DMS79 treated with DMSO at 0.1 percent for 48 hours (cell line): ENCODE results near the gene DGCR6L.
A peak's percentile ranks its signal among the peaks of the same experiment; 100 is the strongest.
"Not testable (repeated sequence)": the region's sequence is repeated elsewhere in the genome, so short reads cannot be mapped to it uniquely, and the experiment has no call there.

Experiments
- DNase-seq: peaks from one replicate; lab custom pipeline; 2025; lab: John Stamatoyannopoulos, UW

The DGCR6L gene

DNA sequence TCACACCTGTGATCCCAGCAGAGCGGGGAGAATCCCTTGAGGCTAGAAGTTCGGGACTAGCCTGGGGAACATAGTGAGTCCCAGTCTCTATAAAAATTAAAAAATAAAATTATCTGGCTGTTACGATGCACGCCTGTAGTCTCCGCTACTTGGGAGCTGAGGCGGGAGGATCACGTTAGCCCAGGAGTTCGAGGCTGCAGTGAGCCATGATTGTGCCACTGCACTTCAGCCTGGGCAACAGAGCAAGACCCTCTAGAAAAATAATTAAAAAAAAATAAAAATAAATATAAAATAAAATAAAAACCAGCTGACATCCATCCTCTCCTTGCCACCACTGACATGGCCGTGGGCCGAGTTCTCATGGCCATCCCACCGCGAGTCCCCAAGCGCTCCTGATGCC is 44.0 kb downstream of the DGCR6L start:
- DNase-seq = no peak

DNA sequence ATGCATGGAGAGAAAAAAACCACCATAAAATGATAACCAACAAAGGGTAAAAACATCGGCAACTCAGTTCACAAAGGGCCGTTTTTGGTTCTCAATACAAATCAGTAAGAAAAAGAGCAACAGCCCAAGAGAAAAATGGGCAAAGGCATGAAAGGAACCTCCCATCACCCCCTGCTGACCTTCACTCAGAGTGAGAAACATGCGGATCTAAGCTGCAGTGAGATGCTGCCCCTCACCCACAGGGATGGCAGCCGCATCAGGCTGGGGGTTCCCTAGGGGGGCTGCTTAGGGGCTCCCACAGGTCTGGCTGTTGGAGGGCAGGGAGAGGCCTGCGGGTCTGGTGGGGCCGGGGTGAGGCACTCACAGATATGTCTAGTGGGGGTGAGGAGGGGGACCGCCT is 44.5 kb downstream of the DGCR6L start:
- not testable (repeated sequence) for DNase-seq

DNA sequence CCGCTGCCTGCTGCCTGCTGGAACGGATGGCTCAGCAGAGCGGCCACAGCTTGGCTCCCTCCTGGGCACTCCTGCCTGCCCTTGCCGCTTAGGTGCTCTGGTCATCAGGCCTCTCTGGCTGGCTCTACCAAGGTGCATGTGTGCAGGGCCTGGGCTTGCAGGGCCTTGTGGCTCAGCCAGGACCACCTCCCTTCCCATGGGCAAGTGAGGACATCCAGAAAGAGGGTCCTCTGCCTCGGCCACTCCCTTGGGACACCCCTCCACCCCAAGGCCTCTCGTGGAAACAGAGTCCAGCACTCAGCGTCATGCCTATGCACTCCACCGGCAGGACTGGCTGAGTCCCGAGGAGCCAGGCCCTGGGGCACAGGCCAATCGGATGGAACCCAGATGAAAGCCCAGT is 45.5 kb downstream of the DGCR6L start:
- not testable (repeated sequence) for DNase-seq

DNA sequence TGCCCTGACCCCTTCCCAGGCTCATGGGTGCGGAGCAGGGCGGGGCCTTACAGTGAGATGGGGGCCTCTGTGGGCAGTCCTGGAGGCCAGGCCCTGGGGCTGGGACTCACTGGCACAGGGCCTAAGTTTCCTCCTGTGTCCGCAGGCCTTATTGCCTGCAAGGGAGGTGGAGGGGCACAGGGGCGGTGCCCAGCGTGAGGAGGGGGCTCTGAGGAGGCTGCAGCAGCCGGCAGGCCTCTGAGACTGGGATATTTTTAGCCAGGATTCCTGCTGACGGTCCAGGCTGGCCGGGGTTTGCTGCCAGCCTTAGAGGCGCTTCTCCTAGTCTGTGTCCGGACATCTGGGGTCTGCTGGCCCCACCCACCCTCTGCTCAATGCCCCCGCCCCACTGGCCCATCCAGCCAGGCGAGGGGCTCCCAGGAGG is 46.1 kb downstream of the DGCR6L start:
- DNase-seq = no peak

DNA sequence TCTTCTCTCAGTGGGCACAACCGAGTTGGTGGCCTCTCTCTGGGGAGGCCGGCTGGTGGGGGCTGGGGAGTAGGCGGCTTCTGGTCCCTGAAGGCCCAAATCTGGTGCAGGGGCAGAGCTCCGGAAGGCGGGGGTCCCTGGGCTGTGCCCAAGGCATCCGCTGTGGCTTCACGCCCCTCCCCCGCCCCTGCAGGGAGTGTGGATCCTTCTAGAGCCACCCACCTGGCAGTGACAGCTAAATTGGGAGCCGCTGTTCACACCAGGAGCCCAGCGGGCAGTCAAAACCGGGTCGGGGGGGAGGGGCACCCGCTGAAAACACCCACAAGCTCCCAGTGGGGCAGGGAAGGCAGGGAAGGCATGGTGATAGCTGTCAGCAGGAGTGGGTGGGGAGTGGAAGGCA is 47.2 kb downstream of the DGCR6L start:
- no peak for DNase-seq

DNA sequence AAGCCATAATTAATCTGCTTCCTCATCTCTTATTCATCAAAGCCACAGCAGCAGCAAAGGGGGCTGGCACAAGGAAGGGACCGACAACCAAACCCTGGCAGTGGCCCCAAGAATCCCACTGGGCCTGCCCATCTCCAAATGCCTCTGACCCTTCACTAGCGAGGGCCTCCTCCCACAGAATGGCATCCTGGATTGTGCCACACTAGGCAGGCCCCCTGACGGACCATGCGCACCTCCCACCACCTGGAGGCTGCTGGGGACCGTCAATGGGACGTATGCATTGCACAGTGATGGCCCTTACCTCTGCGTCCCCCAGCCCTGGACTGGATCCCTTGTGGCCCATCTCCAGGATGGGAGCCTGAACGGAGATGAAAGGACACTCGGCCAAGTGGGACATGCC is 47.7 kb downstream of the DGCR6L start:
- no peak for DNase-seq

DNA sequence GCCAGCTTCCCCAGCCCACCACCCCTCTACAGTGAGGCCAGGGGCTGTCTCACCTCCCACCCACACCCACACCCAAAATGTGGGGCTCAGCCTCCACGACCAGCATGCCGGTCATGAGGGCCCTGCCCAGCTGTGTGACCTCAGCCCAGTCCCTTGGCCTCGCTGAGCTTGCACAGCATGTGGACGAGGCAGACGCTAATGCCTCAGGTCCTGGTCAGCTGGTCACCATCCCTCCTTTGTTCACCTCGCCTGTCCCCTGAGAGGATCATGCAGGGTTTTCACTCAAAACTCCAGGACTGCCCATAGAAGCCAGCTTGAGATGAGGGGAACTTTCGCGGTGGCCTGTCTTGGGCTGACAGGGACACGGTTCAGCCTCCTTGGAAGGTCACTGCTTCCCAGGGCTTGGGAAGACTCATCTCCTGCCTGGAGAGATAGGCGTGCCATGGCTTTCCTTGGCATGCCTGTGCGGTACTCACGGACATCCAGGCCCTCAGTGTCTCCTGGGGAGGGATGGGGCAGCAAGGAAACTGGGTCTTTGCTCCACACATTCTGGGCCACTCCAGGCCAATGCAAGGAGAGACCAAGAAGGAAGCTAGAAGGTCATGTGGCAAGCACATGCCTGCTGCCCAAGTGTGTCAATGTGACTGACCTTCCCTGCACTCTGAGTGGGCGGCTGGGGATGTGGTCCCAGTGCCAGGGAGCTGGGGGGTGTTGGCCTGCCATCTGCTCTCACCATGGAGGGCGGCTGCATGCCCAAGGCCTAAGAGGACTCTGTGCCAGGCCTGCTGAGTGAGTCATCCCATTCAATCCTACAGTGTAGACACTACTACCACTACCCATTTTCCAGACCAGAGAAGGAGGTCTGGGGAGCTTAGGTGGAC is 48.5 kb downstream of the DGCR6L start:
- no peak for DNase-seq

DNA sequence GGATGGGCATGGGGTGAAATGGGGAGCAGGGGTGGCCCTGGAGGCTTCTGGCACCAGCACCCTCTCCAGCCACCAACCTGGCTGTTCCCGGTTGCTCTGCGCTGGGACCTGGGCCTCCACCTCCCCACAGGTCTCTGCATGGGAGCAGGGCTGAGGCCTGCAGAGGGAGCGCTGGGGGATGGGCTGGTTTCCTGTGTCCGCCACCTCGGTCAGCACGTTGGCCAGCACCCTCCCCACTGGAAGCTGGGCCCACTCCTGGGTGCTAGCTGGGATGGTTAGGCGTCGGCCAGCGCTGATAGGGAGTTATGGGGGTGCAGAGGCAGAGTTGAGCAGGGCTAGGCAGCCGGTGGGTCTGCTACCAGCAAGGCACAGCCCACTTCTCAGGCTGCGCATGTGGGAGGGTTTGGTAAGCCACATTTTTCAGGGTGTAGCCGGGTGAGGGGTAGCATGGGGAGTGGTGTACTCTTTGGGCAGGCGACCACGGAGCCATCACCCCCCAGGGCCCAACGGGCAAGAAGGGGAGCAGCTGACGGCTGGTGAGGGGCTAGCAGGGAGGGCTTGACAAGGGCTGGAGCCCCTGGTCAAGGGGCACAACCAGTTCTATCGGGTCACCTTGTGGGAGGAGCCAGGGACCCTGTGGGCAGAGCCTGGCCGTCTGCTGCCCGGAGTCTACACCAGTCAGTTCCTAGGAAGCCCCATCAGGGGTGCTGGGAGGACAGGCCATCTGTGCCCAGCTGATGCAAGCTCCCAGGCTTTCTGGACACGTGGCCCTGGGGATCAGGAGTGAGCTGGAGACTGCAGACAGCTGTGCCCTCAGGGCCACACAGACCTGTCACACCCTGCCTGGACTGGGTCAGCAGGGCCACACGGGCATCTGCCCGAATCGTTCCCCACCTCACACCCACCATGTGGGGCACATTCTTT is 49.4 kb downstream of the DGCR6L start:
- DNase-seq = not testable (repeated sequence)

DNA sequence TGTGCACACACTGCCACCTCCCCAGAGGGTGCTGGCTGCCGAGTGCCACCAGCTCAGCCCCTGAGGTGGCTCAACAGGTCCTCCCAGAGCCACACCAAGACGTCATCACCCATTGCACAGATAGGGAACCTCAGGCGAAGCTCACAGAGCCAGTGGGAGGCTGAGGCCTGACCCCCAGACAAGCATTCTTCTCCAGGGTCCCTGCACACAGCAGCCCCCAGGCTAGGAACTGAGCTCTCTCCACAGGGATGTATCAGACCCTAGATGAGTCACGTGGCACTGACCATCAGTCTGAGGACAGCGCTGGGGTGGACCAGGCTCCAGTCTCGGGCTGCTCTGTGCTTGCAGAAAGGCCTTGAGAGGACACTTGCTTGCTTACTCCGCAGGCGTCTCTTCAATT is 50.2 kb downstream of the DGCR6L start:
- DNase-seq = not testable (repeated sequence)

DNA sequence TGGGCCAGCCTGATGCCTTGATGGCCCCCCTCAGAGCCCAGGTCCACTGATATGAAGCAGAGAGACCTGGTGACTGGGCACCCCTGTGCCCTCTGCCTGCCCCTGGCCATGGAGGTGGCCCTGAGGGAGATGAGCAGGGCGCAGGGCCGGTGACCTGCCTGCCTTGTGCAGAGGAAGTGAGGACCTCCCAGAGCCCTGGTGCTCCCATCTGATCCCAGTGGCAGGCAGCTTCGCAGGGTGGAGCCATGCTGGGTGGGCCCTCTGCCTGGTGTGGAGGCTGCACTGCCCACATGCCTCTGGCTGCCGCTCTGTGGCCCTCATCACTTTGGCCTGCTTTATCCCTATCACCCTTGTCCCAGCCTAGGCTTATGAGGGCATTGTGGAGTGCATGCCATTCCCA is 50.7 kb downstream of the DGCR6L start:
- not testable (repeated sequence) for DNase-seq

DNA sequence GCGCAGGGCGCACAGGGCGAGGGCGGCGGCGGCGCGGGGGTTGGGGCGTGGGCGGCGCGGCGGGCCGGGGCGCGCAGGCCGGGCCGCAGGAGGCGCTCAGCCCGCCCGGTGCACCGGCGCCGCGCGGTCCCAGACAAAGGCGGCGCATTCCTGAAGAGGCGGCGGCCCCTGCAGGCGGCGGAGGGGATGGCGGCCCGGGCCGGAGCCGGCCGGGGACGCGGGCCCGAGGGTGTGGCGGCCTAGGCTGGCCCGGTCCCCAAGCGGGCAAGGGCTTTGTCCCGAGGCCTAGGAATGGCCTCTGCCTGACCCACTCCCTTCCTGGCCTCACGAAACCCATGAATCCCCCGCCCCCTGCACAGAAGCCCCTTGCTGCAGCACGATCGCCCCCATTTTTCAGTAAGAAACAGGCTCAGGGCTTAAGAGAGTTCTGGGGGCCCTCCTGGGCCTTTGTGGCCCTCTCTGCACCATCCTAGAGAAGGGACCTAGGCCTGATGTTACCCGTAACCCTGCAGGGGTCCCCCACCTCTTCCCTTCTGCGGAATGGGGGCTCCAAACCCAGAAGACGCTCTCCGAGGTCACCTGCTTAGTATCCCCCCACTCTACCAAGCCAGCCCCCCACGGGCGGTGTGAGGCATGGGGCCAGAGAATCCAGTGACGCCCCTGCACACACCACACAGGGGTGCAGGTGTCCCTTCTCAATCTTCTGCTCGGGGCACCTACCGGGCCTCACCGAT is 51.4 kb downstream of the DGCR6L start, which contains the start of gene RTN4R:
Gene RTN4R (minus strand): TSS at position 40 of the 734 bp plus-strand sequence. CDS start 226 bp downstream, outside the sequence.
- peak; percentile 21 for DNase-seq

DNA sequence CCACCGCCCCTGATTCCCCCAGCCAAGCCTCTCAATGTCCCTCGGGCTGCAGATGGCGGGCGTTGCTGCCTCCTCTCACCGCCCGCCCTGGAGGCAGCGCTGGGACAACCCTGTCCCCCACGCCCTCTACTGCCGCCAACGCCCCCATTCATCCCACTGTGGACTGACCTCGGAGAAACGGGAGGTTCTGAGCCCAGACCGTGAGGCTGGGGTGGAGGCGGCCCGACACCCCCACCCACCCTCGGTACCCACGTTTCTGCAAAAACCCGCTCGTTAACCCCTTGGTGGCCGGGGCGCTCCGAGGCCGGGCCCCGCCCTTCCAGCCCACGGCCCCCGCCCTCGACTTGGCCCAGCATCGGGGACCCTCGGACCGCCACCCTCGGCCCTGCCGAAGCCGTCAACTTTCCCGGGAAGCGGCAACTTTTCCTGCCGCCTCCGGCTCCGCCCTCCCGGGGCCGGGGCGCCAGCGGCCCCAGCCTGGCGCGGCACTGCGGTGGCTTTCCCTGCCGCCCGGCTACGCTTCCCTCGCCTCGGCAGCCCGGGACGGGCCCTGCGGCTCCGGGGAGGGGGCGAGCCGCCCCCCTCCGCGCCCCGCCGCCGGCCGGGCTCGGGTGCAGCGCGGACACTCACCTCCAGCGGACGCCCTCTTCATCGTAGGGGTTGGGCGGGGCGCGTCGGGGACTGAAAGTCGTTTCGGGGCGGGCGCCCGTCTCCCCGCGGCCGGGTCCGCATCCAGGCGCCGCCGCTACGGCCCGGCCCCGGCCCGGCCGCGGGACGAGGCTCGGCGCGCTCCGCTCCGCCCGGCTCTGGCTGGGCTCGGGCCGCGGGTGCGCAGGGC is 52.2 kb downstream of the DGCR6L start:
- DNase-seq = no peak

DNA sequence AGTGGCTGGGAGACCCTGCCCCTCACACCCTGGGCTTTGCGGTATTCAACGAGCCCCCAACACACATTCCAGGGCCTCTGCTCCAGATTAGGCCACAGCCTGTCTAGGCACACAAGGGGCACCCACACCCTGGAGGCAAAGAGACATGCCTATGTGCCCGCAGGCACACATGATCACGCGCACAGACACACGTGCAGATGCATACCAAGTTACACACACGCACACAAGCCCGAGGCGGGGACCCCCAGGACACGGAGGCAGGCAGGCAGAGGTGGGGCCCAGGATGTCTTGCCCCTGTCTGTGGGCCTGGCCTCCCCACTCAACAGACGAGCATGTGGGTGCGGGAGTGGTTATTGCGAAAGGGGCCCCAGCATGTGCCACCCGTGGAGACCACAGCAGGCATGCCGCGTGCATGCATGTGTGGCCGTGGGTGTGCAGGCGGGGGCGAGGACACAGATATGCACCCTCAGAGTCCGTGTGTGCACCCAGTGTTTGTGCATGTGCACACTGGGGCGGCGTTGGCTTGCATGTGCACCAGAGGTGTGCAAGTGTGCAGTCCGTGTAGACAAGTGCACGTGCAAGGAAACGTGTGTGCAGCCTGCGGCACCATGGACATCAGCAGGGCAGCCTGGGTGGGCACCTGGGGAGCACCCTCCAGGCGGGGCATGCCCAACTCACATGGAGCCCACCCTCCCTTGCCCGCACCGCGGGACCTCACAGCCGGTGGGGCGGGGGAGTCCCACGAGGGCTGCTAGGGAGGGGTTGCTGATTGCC is 53.0 kb downstream of the DGCR6L start:
- DNase-seq = not testable (repeated sequence)

DNA sequence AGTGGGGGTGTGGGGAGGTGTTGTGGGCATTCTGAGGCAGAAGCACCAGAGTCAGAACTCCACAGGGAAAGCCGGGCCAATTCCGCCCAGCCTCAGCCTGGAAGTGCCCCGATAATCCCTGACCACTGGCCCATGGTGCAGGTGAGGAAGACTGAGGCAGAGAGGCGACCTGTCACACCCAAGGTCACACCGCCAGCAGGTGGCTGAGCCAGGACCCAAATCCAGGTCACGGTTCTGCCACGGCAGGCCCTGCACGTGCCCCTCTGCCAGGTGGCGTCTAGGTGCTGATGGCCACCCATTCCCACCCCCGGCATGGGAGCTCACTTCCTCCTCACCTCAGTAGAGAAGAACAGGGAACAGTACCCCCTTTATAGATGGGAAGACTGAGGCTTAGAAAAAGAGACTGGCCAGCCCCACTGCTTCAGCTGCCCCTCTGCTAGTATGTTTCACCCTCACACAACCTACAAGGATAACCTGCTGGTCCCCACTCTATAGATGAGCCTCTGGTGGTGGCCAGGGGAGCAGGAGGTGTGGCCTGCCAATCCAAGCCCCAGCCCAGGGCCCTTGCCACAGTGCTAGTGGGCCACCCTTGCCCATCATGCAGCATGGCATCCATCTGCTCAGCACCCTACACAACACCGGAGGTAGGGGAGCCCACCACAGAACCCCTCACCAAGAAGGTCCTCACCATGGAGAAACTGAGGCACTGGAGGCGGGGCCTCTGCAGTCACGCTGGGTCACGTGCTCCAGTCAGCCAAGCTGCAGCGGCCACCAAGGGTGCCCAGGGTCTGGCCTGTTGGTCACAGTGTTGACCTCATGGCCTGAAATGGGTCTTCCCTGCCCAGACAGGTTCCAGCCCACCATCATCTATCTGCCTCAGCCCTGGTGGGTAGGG is 53.8 kb downstream of the DGCR6L start:
- not testable (repeated sequence) for DNase-seq

DNA sequence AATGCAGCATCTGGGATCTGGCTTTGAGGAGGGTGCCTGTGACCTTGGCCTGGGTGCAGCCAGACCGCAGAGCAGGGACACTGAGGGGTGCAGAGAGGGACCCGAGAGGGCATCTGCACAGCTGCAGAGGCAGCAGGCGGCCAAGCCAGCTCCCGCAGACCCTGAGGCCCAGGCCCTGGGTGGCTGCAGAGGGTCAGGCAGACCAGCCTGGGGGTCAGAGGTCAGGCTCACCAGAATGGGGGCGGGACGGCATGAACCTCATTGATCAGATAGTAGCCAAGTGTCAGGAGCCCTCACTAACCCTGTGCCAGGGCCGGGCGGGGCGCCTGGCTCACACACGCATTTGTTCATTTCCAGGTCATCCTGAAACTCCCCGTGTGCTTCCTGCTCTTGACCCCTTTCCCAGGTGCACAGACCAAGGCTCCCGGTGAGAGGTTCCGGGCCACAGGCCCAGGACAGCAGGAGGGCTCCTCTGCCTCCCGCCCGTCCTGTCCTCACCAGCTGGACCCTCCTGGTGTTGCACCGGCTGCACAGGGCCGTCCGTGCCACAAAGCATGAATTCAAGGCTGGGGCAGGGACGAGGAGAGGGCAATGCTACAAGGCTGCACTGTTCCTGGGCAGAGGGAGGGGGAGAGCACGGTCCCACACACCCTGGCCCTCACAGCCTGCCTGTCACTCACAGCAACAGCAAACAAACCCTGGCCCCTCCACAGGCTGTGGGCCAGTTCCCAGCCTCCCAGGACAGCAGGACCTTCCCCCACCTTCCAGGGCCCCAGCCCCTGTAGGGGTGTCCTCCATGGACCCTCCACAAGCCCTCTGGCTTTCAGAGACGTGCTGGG is 55.0 kb downstream of the DGCR6L start:
- DNase-seq = no peak
